HUES6 (cell line): ENCODE measurements around the gene OR2B2.
"Not testable (repeated sequence)": the region's sequence is repeated elsewhere in the genome, so short reads cannot be mapped to it uniquely, and the experiment has no call there.

Source experiments
- H3K27ac ChIP-seq: 2 replicates; pipeline ENCODE4 v1.7.0; 2013; ENCODE audit warnings: low read depth, mild to moderate bottlenecking, low read length, inconsistent platforms
- H3K27me3 ChIP-seq: 2 replicates; pipeline ENCODE4 v1.6.1; 2013; ENCODE audit warnings: low read length; ENCODE audit not compliant: control insufficient read depth, insufficient read depth
- H3K36me3 ChIP-seq: 2 replicates; pipeline ENCODE4 v1.6.1; 2013; ENCODE audit warnings: low read length; ENCODE audit not compliant: control insufficient read depth, insufficient read depth
- H3K4me1 ChIP-seq: 2 replicates; pipeline ENCODE4 v1.6.1; 2013; ENCODE audit warnings: low read length; ENCODE audit not compliant: control insufficient read depth, insufficient read depth
- H3K4me3 ChIP-seq: 2 replicates; pipeline ENCODE4 v1.5.1; 2013; ENCODE audit warnings: low read depth, low read length
- H3K9ac ChIP-seq: one replicate; pipeline ENCODE4 v1.6.1; 2013; ENCODE audit warnings: mild to moderate bottlenecking, low read length
- H3K9me3 ChIP-seq: 2 replicates; pipeline ENCODE4 v1.6.1; 2013; ENCODE audit warnings: low read depth, low read length; ENCODE audit not compliant: control insufficient read depth, insufficient read depth

Gene OR2B2

GRCh38 chr6:27908017-27908416 is 4.2 kb downstream of the OR2B2 start:
- no peaks in the 10 kb centered on the region for H3K4me1 ChIP-seq
- no peak overlapping the region for H3K9ac ChIP-seq
- no peaks in the 10 kb centered on the region for H3K27me3 ChIP-seq
- no peaks in the 10 kb centered on the region for H3K9me3 ChIP-seq
- H3K4me3 ChIP-seq: no peak overlapping the region
- H3K27ac ChIP-seq: no peak overlapping the region
- H3K36me3 ChIP-seq: no peaks in the 10 kb centered on the region

GRCh38 chr6:27902335-27903314 is 9.6 kb downstream of the OR2B2 start:
- Histone ChIP-seq H3K4me1 (0 out of 2 replicates have a peak, but pooled peaks cover 8% of the 10 kb centered on the region), H3K27me3 (no peaks in the 10 kb centered on the region), H3K27ac (peak overlapping the region; percentile 69; the same call in 1 of the 2 replicates), H3K4me3 (peak overlapping the region; percentile 87), H3K9ac (peak overlapping the region; percentile 82), H3K36me3 (no peaks in the 10 kb centered on the region), H3K9me3 (no peaks in the 10 kb centered on the region)

GRCh38 chr6:27901801-27902200 is 10.4 kb downstream of the OR2B2 start:
- 0 out of 2 replicates have a peak, but pooled peaks cover 8% of the 10 kb centered on the region for H3K4me1 ChIP-seq
- H3K27me3 ChIP-seq: no peaks in the 10 kb centered on the region
- H3K36me3 ChIP-seq: no peaks in the 10 kb centered on the region
- no peaks in the 10 kb centered on the region for H3K9me3 ChIP-seq
- H3K9ac ChIP-seq: no peak overlapping the region
- H3K4me3 ChIP-seq: peak overlapping the region; percentile 87
- no peak overlapping the region for H3K27ac ChIP-seq

- H3K9ac ChIP-seq, H3K9me3 ChIP-seq, H3K27me3 ChIP-seq, H3K4me3 ChIP-seq, H3K4me1 ChIP-seq, H3K36me3 ChIP-seq, H3K27ac ChIP-seq: not testable (repeated sequence)
Measured at GRCh38 chr6:27900197-27900596, 12.0 kb downstream of the OR2B2 start.

GRCh38 chr6:27899543-27899942 is 12.7 kb downstream of the OR2B2 start:
- no peak overlapping the region for H3K27ac ChIP-seq
- no peaks in the 10 kb centered on the region for H3K9me3 ChIP-seq
- H3K4me3 ChIP-seq: no peak overlapping the region
- no peak overlapping the region for H3K9ac ChIP-seq
- H3K27me3 ChIP-seq: no peaks in the 10 kb centered on the region
- 0 out of 2 replicates have a peak, but pooled peaks cover 8% of the 10 kb centered on the region for H3K4me1 ChIP-seq
- H3K36me3 ChIP-seq: no peaks in the 10 kb centered on the region

GRCh38 chr6:27897580-27898206 is 14.5 kb downstream of the OR2B2 start:
- Histone ChIP-seq H3K27ac (no peak overlapping the region), H3K4me3 (no peak overlapping the region), H3K4me1 (0 out of 2 replicates have a peak, but pooled peaks cover 8% of the 10 kb centered on the region), H3K27me3 (no peaks in the 10 kb centered on the region), H3K36me3 (no peaks in the 10 kb centered on the region), H3K9ac (no peak overlapping the region), H3K9me3 (no peaks in the 10 kb centered on the region)

- Histone ChIP-seq H3K27ac (no peak overlapping the region; the same call in 1 of the 2 replicates), H3K36me3 (no peaks in the 10 kb centered on the region), H3K9ac (no peak overlapping the region), H3K27me3 (no peaks in the 10 kb centered on the region), H3K9me3 (no peaks in the 10 kb centered on the region), H3K4me1 (0 out of 2 replicates have a peak, but pooled peaks cover 8% of the 10 kb centered on the region), H3K4me3 (no peak overlapping the region; the same call in 1 of the 2 replicates)
Measured at GRCh38 chr6:27896398-27896796, 15.8 kb downstream of the OR2B2 start.

- Histone ChIP-seq H3K27me3 (no peaks in the 10 kb centered on the region), H3K4me3 (peak overlapping the region; percentile 78), H3K9me3 (no peaks in the 10 kb centered on the region), H3K36me3 (no peaks in the 10 kb centered on the region), H3K9ac (peak overlapping the region; percentile 99), H3K27ac (peak overlapping the region; percentile 96), H3K4me1 (0 out of 2 replicates have a peak, but pooled peaks cover 8% of the 10 kb centered on the region)
Measured at GRCh38 chr6:27894839-27895762, 17.1 kb downstream of the OR2B2 start.

GRCh38 chr6:27893836-27894807 is 18.1 kb downstream of the OR2B2 start:
- H3K27me3 ChIP-seq: no peaks in the 10 kb centered on the region
- H3K9me3 ChIP-seq: no peaks in the 10 kb centered on the region
- peak overlapping the region; percentile 96 for H3K27ac ChIP-seq
- peak overlapping the region; percentile 99 for H3K9ac ChIP-seq
- H3K4me1 ChIP-seq: peaks cover 14% of the 10 kb centered on the region; the same call in 1 of the 2 replicates
- peak overlapping the region; percentile 78 for H3K4me3 ChIP-seq
- H3K36me3 ChIP-seq: no peaks in the 10 kb centered on the region
